K562 (cell line): ENCODE data around the gene ANKRD34A. TPM values are rescaled to one million over a fixed set of nuclear protein-coding genes. Genes with fewer than 3 reads are reported as not detected.

Experiments
- ARID2 ChIP-seq: fragments of 450-650 bp; IDR thresholded peaks from 2 replicates; pipeline ENCODE4 v1.6.1; 2017; ENCODE audit warnings: antibody characterized with exemption, mild to moderate bottlenecking
- ASH1L ChIP-seq: fragments of 450-650 bp; IDR thresholded peaks from 2 replicates; pipeline ENCODE4 v1.6.1; 2018; ENCODE audit warnings: borderline replicate concordance, mild to moderate bottlenecking, low read depth; ENCODE audit not compliant: partially characterized antibody
- FOSL1 ChIP-seq: fragments of 200-800 bp; sonication (Bioruptor generic); conservative IDR thresholded peaks from 2 replicates; pipeline ENCODE4 v1.6.1; 2016; ENCODE audit warnings: missing genetic modification characterization, missing compliant biosample characterization
- FOXP1 ChIP-seq: sonication (generic); formaldehyde crosslinking; IDR thresholded peaks from 2 replicates; pipeline ENCODE4 v1.8.0; 2022; ENCODE audit warnings: mild to moderate bottlenecking, missing genetic modification reagents
- HDAC8 ChIP-seq: fragments of 450-650 bp; IDR thresholded peaks from 2 replicates; pipeline ENCODE4 v1.6.1; 2016; ENCODE audit warnings: mild to moderate bottlenecking, missing genetic modification characterization, moderate library complexity, missing compliant biosample characterization
- PHF8 ChIP-seq: fragments of 200-600 bp; sonication (generic); IDR thresholded peaks from 2 replicates; pipeline ENCODE4 v1.6.1; 2012; ENCODE audit warnings: mixed run types, mild to moderate bottlenecking, inconsistent platforms, low read length, moderate library complexity, borderline replicate concordance
- PHTF2 ChIP-seq: fragments of 250-450 bp; sonication (Bioruptor Pico); IDR thresholded peaks from 2 replicates; pipeline ENCODE4 v1.5.0; 2021; ENCODE audit warnings: mild to moderate bottlenecking
- RBM15 ChIP-seq: fragments of 200-400 bp; formaldehyde crosslinking; IDR thresholded peaks from 2 replicates; pipeline ENCODE4 v1.6.1; 2018; ENCODE audit warnings: mild to moderate bottlenecking, low read length, moderate library complexity; ENCODE audit not compliant: insufficient read depth
- ZBTB1 ChIP-seq: sonication (generic); formaldehyde crosslinking; IDR thresholded peaks from 2 replicates; pipeline ENCODE4 v1.8.1; 2023; ENCODE audit warnings: missing genetic modification reagents, low read depth, mild to moderate bottlenecking, borderline replicate concordance
- ZNF12 ChIP-seq: sonication (generic); formaldehyde crosslinking; IDR thresholded peaks from 2 replicates; pipeline ENCODE4 v1.4.0; 2020; ENCODE audit warnings: mild to moderate bottlenecking, missing genetic modification reagents
- ZNF217 ChIP-seq: sonication (generic); formaldehyde crosslinking; IDR thresholded peaks from 2 replicates; pipeline ENCODE4 v1.8.0; 2022; ENCODE audit warnings: mild to moderate bottlenecking, missing genetic modification reagents
- ZNF354B ChIP-seq: fragments of 250-450 bp; sonication (Bioruptor Pico); IDR thresholded peaks from 2 replicates; pipeline ENCODE4 v1.4.0; 2020
- ZNF695 ChIP-seq: fragments of 450-650 bp; formaldehyde crosslinking; IDR thresholded peaks from 2 replicates; pipeline ENCODE4 v1.4.0; 2020; ENCODE audit warnings: mild to moderate bottlenecking, moderate library complexity
- ZNF780A ChIP-seq: fragments of 250-450 bp; sonication (Bioruptor Pico); IDR thresholded peaks from 2 replicates; pipeline ENCODE4 v1.5.0; 2021; ENCODE audit warnings: mild to moderate bottlenecking
- polyA plus RNA-seq, 8 experiments: library from polyadenylated mRNA; depleted of rRNA in 4 of 8; stranded (reverse) in 5 of 8; unstranded in 3 of 8; fragments of >200 nt; fragmentation: Nextera tagmentation in 2 of 8; fragmentation: Illumina TruSeq in 1 of 8; extraction: Ambion mirVana in 2 of 8; extraction: Trizol in 1 of 8; gene quantifications; 2 replicates each; pipeline versions ENCODE4 v1.2.1 to v1.2.3, GENCODE V29; 2011 to 2014; ENCODE audit warnings: inconsistent platforms in 1 of 8, missing spikeins in 1 of 8
- total RNA-seq, 7 experiments: library from RNA; depleted of rRNA in 6 of 7; stranded (reverse); fragments of >200 nt in 6 of 7; fragmentation: Illumina TruSeq in 2 of 7; extraction: Trizol in 2 of 7; gene quantifications; 2 replicates each; pipeline versions ENCODE4 v1.2.1 to v1.2.3, GENCODE V29; 2011 to 2021; ENCODE audit warnings: low replicate concordance in 1 of 7
- TF ChIP-seq, protein P1 (sequence below): IDR thresholded peaks from 2 replicates; pipeline ENCODE4 v1.6.1; 2011; ENCODE audit warnings: borderline replicate concordance, low read depth, mild to moderate bottlenecking, moderate library complexity, low read length; ENCODE audit not compliant: insufficient read depth, poor library complexity, severe bottlenecking
- TF ChIP-seq, protein P2 (sequence below): fragments of 200-800 bp; sonication (Bioruptor generic); IDR thresholded peaks from 2 replicates; pipeline ENCODE4 v1.6.1; 2016; ENCODE audit warnings: missing genetic modification characterization, missing compliant biosample characterization
- TF ChIP-seq, protein P3 (sequence below): fragments of 250-450 bp; sonication (Bioruptor Pico); IDR thresholded peaks from 2 replicates; pipeline ENCODE4 v1.5.0; 2021; ENCODE audit warnings: mild to moderate bottlenecking, borderline replicate concordance

Gene ANKRD34A
- total and polyA plus RNA-seq, 9 of the 15 experiments (the other 6 are each of a cell fraction or from before 2014, with no cell fraction given): 0.06 to 1.6 (median 0.43) TPM

DNA sequence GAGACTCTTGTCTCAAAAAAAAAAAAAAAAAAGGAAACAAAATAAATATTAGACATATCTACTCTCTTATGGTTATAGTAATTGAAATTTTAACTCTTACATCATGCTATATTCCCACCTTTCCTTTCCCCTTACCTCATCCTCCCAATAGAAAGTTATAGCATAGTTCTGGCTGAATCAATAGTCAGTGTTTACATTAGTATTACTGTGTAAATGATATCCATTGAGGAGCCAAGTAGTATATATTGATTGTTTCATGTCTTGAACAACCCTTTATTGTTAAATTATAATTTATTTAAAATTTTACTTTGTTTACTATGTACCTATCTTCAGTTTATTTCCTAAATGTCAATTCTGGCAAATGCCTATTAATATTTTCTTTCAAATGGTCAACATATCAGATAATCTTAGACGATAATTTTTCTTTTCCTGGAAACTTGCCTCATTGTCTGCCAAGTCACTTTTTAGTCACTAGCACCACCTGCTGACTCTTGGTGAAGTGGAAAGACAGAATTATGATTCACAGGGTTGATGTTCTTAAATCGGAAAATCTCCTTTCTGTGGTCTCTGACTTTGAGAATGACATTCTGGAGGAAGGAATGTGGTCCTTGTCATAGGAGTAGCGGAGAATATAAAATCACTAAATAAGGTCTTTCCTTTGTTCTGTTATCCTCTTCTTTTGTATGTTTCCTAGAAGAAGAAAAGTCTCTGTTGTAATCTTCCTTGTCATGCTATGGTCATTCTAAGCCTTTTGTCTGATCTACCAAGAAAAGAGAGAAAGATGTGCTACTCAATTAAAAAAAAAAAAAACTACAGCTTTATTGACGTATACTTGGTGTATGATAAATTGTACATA is 48.6 kb upstream of the ANKRD34A start (continued):
- TF ChIP-seq, protein P1, sequence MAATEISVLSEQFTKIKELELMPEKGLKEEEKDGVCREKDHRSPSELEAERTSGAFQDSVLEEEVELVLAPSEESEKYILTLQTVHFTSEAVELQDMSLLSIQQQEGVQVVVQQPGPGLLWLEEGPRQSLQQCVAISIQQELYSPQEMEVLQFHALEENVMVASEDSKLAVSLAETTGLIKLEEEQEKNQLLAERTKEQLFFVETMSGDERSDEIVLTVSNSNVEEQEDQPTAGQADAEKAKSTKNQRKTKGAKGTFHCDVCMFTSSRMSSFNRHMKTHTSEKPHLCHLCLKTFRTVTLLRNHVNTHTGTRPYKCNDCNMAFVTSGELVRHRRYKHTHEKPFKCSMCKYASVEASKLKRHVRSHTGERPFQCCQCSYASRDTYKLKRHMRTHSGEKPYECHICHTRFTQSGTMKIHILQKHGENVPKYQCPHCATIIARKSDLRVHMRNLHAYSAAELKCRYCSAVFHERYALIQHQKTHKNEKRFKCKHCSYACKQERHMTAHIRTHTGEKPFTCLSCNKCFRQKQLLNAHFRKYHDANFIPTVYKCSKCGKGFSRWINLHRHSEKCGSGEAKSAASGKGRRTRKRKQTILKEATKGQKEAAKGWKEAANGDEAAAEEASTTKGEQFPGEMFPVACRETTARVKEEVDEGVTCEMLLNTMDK: no peak
- TF ChIP-seq ZNF695 (CRISPR knock-in tag) (no peak), ZNF780A (no peak), ZNF217 (CRISPR knock-in tag) (no peak), ARID2 (peak; percentile 81; the same call in 1 of the 2 replicates), ZNF12 (CRISPR knock-in tag) (no peak), PHTF2 (CRISPR knock-in tag) (no peak), ASH1L (no peak), ZBTB1 (CRISPR knock-in tag) (no peak), FOXP1 (CRISPR knock-in tag) (no peak), PHF8 (no peak), ZNF354B (CRISPR knock-in tag) (no peak), HDAC8 (no peak), RBM15 (no peak), FOSL1 (tag) (peak; percentile 76)
- TF ChIP-seq, protein P2, sequence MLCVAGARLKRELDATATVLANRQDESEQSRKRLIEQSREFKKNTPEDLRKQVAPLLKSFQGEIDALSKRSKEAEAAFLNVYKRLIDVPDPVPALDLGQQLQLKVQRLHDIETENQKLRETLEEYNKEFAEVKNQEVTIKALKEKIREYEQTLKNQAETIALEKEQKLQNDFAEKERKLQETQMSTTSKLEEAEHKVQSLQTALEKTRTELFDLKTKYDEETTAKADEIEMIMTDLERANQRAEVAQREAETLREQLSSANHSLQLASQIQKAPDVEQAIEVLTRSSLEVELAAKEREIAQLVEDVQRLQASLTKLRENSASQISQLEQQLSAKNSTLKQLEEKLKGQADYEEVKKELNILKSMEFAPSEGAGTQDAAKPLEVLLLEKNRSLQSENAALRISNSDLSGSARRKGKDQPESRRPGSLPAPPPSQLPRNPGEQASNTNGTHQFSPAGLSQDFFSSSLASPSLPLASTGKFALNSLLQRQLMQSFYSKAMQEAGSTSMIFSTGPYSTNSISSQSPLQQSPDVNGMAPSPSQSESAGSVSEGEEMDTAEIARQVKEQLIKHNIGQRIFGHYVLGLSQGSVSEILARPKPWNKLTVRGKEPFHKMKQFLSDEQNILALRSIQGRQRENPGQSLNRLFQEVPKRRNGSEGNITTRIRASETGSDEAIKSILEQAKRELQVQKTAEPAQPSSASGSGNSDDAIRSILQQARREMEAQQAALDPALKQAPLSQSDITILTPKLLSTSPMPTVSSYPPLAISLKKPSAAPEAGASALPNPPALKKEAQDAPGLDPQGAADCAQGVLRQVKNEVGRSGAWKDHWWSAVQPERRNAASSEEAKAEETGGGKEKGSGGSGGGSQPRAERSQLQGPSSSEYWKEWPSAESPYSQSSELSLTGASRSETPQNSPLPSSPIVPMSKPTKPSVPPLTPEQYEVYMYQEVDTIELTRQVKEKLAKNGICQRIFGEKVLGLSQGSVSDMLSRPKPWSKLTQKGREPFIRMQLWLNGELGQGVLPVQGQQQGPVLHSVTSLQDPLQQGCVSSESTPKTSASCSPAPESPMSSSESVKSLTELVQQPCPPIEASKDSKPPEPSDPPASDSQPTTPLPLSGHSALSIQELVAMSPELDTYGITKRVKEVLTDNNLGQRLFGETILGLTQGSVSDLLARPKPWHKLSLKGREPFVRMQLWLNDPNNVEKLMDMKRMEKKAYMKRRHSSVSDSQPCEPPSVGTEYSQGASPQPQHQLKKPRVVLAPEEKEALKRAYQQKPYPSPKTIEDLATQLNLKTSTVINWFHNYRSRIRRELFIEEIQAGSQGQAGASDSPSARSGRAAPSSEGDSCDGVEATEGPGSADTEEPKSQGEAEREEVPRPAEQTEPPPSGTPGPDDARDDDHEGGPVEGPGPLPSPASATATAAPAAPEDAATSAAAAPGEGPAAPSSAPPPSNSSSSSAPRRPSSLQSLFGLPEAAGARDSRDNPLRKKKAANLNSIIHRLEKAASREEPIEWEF (CRISPR knock-in tag): no peak
- TF ChIP-seq, protein P3, sequence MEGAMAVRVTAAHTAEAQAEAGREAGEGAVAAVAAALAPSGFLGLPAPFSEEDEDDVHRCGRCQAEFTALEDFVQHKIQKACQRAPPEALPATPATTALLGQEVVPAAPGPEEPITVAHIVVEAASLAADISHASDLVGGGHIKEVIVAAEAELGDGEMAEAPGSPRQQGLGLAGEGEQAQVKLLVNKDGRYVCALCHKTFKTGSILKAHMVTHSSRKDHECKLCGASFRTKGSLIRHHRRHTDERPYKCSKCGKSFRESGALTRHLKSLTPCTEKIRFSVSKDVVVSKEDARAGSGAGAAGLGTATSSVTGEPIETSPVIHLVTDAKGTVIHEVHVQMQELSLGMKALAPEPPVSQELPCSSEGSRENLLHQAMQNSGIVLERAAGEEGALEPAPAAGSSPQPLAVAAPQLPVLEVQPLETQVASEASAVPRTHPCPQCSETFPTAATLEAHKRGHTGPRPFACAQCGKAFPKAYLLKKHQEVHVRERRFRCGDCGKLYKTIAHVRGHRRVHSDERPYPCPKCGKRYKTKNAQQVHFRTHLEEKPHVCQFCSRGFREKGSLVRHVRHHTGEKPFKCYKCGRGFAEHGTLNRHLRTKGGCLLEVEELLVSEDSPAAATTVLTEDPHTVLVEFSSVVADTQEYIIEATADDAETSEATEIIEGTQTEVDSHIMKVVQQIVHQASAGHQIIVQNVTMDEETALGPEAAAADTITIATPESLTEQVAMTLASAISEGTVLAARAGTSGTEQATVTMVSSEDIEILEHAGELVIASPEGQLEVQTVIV: no peak
